Measurements from ENCODE around the gene TMEM203. TPM values are rescaled to one million over a fixed set of nuclear protein-coding genes. Genes with fewer than 3 reads are reported as not detected.

TMEM203 gene
- total and polyA plus RNA-seq, 2 of the 13 experiments (the other 11 are each of a cell fraction or from before 2014, with no cell fraction given): 23.4 to 36.7 TPM

DNA sequence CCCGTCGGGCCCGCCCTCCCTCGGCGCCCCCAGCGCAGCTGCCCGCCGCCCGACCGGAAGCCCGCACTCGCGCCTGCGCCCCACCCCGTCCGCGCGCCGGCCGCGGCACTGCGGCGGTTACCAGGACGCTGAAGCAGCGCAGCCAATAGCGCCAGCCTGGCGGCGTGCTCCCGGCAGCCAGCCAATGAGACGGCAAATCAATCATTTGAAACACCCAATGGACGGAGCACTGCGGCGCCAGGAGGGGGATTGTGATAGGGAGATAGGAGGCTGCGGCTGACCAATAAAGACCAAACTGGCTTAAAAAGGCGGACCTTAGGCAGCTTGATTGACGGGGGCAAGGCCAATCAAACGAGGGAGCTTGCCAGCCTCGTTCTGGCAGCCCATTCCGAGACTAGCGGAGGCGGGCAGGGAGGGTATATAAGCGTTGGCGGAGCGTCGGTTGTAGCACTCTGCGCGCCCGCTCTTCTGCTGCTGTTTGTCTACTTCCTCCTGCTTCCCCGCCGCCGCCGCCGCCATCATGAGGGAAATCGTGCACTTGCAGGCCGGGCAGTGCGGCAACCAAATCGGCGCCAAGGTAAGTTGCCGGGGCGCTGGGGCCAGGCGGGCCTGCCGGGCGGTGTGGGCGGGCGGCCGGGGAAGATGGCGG is 35.5 kb upstream of the TMEM203 start, which contains the start of gene TUBB4B (continued):
- TF ChIP-seq, protein P1, sequence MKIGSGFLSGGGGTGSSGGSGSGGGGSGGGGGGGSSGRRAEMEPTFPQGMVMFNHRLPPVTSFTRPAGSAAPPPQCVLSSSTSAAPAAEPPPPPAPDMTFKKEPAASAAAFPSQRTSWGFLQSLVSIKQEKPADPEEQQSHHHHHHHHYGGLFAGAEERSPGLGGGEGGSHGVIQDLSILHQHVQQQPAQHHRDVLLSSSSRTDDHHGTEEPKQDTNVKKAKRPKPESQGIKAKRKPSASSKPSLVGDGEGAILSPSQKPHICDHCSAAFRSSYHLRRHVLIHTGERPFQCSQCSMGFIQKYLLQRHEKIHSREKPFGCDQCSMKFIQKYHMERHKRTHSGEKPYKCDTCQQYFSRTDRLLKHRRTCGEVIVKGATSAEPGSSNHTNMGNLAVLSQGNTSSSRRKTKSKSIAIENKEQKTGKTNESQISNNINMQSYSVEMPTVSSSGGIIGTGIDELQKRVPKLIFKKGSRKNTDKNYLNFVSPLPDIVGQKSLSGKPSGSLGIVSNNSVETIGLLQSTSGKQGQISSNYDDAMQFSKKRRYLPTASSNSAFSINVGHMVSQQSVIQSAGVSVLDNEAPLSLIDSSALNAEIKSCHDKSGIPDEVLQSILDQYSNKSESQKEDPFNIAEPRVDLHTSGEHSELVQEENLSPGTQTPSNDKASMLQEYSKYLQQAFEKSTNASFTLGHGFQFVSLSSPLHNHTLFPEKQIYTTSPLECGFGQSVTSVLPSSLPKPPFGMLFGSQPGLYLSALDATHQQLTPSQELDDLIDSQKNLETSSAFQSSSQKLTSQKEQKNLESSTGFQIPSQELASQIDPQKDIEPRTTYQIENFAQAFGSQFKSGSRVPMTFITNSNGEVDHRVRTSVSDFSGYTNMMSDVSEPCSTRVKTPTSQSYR (CRISPR knock-in tag; IDR thresholded peaks at IDR 0.05; ENCODE audit: borderline replicate concordance): peak; percentile 48; the same call in 1 of the 2 replicates
- TF ChIP-seq NFE2L1 (CRISPR knock-in tag; IDR thresholded peaks at IDR 0.05; ENCODE audit: borderline replicate concordance): no peak
- no peak for TF ChIP-seq ZBTB21 (CRISPR knock-in tag; IDR thresholded peaks at IDR 0.05)
- TF ChIP-seq ZNF839 (CRISPR knock-in tag; IDR thresholded peaks at IDR 0.05; ENCODE audit: borderline replicate concordance): no peak
- TF ChIP-seq, protein P2, sequence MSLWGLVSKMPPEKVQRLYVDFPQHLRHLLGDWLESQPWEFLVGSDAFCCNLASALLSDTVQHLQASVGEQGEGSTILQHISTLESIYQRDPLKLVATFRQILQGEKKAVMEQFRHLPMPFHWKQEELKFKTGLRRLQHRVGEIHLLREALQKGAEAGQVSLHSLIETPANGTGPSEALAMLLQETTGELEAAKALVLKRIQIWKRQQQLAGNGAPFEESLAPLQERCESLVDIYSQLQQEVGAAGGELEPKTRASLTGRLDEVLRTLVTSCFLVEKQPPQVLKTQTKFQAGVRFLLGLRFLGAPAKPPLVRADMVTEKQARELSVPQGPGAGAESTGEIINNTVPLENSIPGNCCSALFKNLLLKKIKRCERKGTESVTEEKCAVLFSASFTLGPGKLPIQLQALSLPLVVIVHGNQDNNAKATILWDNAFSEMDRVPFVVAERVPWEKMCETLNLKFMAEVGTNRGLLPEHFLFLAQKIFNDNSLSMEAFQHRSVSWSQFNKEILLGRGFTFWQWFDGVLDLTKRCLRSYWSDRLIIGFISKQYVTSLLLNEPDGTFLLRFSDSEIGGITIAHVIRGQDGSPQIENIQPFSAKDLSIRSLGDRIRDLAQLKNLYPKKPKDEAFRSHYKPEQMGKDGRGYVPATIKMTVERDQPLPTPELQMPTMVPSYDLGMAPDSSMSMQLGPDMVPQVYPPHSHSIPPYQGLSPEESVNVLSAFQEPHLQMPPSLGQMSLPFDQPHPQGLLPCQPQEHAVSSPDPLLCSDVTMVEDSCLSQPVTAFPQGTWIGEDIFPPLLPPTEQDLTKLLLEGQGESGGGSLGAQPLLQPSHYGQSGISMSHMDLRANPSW (CRISPR knock-in tag; IDR thresholded peaks at IDR 0.05; ENCODE audit: borderline replicate concordance): no peak; the same call in 1 of the 2 replicates
- 0 out of 2 replicates have a peak, but pooled peaks have one; percentile 45 for TF ChIP-seq ZNF180 (CRISPR knock-in tag; IDR thresholded peaks at IDR 0.05; ENCODE audit: borderline replicate concordance, low read depth)
- TF ChIP-seq ZNF329 (CRISPR knock-in tag; IDR thresholded peaks at IDR 0.05; ENCODE audit: low read depth): peak; percentile 73; the same call in 1 of the 2 replicates
- TF ChIP-seq, protein P3, sequence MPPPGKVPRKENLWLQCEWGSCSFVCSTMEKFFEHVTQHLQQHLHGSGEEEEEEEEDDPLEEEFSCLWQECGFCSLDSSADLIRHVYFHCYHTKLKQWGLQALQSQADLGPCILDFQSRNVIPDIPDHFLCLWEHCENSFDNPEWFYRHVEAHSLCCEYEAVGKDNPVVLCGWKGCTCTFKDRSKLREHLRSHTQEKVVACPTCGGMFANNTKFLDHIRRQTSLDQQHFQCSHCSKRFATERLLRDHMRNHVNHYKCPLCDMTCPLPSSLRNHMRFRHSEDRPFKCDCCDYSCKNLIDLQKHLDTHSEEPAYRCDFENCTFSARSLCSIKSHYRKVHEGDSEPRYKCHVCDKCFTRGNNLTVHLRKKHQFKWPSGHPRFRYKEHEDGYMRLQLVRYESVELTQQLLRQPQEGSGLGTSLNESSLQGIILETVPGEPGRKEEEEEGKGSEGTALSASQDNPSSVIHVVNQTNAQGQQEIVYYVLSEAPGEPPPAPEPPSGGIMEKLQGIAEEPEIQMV (CRISPR knock-in tag; IDR thresholded peaks at IDR 0.05; ENCODE audit: low read depth): no peak
- TF ChIP-seq, protein P4, sequence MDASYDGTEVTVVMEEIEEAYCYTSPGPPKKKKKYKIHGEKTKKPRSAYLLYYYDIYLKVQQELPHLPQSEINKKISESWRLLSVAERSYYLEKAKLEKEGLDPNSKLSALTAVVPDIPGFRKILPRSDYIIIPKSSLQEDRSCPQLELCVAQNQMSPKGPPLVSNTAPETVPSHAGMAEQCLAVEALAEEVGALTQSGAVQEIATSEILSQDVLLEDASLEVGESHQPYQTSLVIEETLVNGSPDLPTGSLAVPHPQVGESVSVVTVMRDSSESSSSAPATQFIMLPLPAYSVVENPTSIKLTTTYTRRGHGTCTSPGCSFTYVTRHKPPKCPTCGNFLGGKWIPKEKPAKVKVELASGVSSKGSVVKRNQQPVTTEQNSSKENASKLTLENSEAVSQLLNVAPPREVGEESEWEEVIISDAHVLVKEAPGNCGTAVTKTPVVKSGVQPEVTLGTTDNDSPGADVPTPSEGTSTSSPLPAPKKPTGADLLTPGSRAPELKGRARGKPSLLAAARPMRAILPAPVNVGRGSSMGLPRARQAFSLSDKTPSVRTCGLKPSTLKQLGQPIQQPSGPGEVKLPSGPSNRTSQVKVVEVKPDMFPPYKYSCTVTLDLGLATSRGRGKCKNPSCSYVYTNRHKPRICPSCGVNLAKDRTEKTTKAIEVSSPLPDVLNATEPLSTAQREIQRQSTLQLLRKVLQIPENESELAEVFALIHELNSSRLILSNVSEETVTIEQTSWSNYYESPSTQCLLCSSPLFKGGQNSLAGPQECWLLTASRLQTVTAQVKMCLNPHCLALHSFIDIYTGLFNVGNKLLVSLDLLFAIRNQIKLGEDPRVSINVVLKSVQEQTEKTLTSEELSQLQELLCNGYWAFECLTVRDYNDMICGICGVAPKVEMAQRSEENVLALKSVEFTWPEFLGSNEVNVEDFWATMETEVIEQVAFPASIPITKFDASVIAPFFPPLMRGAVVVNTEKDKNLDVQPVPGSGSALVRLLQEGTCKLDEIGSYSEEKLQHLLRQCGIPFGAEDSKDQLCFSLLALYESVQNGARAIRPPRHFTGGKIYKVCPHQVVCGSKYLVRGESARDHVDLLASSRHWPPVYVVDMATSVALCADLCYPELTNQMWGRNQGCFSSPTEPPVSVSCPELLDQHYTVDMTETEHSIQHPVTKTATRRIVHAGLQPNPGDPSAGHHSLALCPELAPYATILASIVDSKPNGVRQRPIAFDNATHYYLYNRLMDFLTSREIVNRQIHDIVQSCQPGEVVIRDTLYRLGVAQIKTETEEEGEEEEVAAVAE (CRISPR knock-in tag; IDR thresholded peaks at IDR 0.05; ENCODE audit: borderline replicate concordance): peak; percentile 81
- peak; percentile 59 for TF ChIP-seq U2AF1 (optimal IDR thresholded peaks at IDR 0.05; ENCODE audit: low read depth, low read length)
- peak; percentile 65 for TF ChIP-seq HOXA3 (CRISPR knock-in tag; IDR thresholded peaks at IDR 0.05)
- TF ChIP-seq ZFP36 (IDR thresholded peaks at IDR 0.05; ENCODE audit: borderline replicate concordance, low read depth, low read length, partially characterized antibody): no peak
- TF ChIP-seq ZNF589 (CRISPR knock-in tag; conservative IDR thresholded peaks at IDR 0.05): peak; percentile 60; the same call in 1 of the 2 replicates
- peak; percentile 29; the same call in 1 of the 2 replicates for TF ChIP-seq HDAC2 (CRISPR knock-in tag; IDR thresholded peaks at IDR 0.05)
